Neutrophil (primary cell): ENCODE measurements around the gene SH2D6.

Source experiments
- H3K27ac ChIP-seq: fragments of 200-600 bp; sonication (generic); 2 replicates; pipeline ENCODE4 v1.5.1; 2016; ENCODE audit warnings: mild to moderate bottlenecking, moderate library complexity
- H3K27me3 ChIP-seq: fragments of 200-600 bp; sonication (generic); 2 replicates; pipeline ENCODE4 v1.6.0; 2016; ENCODE audit warnings: mild to moderate bottlenecking
- H3K36me3 ChIP-seq: fragments of 200-600 bp; sonication (generic); 2 replicates; pipeline ENCODE4 v1.5.1; 2017
- H3K4me1 ChIP-seq, 2 experiments: fragments of 200-600 bp in 1 of 2; sonication (generic) in 1 of 2; 1 replicate in 1 of 2; 2 replicates in 1 of 2; pipeline versions ENCODE4 v1.5.1 to v1.6.1; 2013 to 2016; ENCODE audit warnings: low read depth in 1 of 2, low read length in 1 of 2, mild to moderate bottlenecking in 1 of 2, moderate library complexity in 1 of 2; ENCODE audit not compliant: control insufficient read depth in 1 of 2, insufficient read depth in 1 of 2
- H3K4me3 ChIP-seq, 2 experiments: fragments of 200-600 bp in 1 of 2; sonication (generic) in 1 of 2; 1 replicate in 1 of 2; 2 replicates in 1 of 2; pipeline ENCODE4 v1.5.1; 2013 to 2016; ENCODE audit warnings: low read depth in 1 of 2, low read length in 1 of 2, mild to moderate bottlenecking in 1 of 2, moderate library complexity in 1 of 2
- H3K9me3 ChIP-seq: fragments of 200-600 bp; sonication (generic); 2 replicates; pipeline ENCODE4 v1.5.1; 2016
- TF ChIP-seq, protein P1 (sequence below): fragments of 200-600 bp; sonication (generic); IDR thresholded peaks from 2 replicates; pipeline ENCODE4 v1.5.1; 2016; ENCODE audit warnings: antibody characterized with exemption

SH2D6 gene

DNA sequence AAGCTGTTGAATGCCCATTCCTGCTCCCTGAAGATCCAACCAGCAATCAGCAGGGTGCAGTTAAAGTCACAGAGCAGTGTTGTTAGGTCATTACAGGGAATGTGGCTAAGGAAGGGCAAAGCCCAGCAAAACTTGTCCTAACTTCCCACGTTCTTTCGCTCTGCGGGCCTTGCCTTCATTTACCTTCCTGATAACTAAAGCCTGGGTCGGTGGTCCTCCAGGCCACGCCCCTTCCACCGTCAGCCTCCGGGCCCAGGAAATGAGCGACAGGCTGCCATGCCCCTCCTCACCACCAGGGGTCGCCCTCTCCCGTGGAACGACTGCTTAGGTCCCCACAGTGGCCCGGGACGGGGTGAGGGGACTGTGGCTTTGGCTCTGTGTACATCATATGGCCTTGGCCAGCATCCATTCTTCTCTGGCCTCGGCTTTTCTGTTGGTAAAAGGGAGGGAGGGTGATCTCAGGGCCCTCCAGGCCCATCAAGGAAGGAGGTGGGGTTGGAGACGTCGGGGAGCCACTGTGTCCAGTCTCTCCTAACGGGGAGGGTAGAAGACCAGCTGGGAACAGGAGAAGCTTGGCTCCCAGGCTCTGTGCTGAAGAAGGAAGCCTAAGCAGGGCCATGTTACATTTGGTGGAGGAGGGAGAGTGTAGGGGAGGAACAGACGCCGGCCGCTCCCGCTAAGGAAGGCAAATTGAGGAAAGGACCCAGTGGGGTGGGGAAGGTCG lies 2.2 kb downstream of the SH2D6 start:
- peak overlapping the region; percentile 82 for H3K27ac ChIP-seq
- no peaks in the 10 kb centered on the region for H3K36me3 ChIP-seq
- TF ChIP-seq, protein P1, sequence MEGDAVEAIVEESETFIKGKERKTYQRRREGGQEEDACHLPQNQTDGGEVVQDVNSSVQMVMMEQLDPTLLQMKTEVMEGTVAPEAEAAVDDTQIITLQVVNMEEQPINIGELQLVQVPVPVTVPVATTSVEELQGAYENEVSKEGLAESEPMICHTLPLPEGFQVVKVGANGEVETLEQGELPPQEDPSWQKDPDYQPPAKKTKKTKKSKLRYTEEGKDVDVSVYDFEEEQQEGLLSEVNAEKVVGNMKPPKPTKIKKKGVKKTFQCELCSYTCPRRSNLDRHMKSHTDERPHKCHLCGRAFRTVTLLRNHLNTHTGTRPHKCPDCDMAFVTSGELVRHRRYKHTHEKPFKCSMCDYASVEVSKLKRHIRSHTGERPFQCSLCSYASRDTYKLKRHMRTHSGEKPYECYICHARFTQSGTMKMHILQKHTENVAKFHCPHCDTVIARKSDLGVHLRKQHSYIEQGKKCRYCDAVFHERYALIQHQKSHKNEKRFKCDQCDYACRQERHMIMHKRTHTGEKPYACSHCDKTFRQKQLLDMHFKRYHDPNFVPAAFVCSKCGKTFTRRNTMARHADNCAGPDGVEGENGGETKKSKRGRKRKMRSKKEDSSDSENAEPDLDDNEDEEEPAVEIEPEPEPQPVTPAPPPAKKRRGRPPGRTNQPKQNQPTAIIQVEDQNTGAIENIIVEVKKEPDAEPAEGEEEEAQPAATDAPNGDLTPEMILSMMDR: peak; percentile 99
- no peaks in the 10 kb centered on the region for H3K27me3 ChIP-seq
- H3K4me3 ChIP-seq: peak overlapping the region; percentile 42 to 60
- no peaks in the 10 kb centered on the region for H3K9me3 ChIP-seq
- H3K4me1 ChIP-seq: peaks cover 41 to 45% of the 10 kb centered on the region in 2 experiments

GRCh38 chr2:85421260-85422071 lies 3.0 kb downstream of the SH2D6 start:
- Histone ChIP-seq H3K27me3 (no peaks in the 10 kb centered on the region), H3K27ac (peak overlapping the region; percentile 82), H3K4me1 (peaks cover 35 to 39% of the 10 kb centered on the region in 2 experiments), H3K9me3 (no peaks in the 10 kb centered on the region), H3K36me3 (no peaks in the 10 kb centered on the region), H3K4me3 (peak overlapping the region; percentile 42 to 60)
- TF ChIP-seq, protein P1: no peak

- H3K36me3 ChIP-seq: no peaks in the 10 kb centered on the region
- no peaks in the 10 kb centered on the region for H3K27me3 ChIP-seq
- peaks cover 33 to 35% of the 10 kb centered on the region in 2 experiments for H3K4me1 ChIP-seq
- no peaks in the 10 kb centered on the region for H3K9me3 ChIP-seq
- TF ChIP-seq, protein P1: no peak
- no peak overlapping the region for H3K4me3 ChIP-seq
- no peak overlapping the region for H3K27ac ChIP-seq
Observed at GRCh38 chr2:85422072-85422457, 3.6 kb downstream of the SH2D6 start.

- Histone ChIP-seq H3K27ac (no peak overlapping the region), H3K4me1 (peaks cover 32 to 34% of the 10 kb centered on the region in 2 experiments), H3K36me3 (no peaks in the 10 kb centered on the region), H3K4me3 (no peak overlapping the region), H3K9me3 (no peaks in the 10 kb centered on the region), H3K27me3 (no peaks in the 10 kb centered on the region)
- TF ChIP-seq, protein P1: no peak
Observed at GRCh38 chr2:85423525-85423924, 5.0 kb downstream of the SH2D6 start.

DNA sequence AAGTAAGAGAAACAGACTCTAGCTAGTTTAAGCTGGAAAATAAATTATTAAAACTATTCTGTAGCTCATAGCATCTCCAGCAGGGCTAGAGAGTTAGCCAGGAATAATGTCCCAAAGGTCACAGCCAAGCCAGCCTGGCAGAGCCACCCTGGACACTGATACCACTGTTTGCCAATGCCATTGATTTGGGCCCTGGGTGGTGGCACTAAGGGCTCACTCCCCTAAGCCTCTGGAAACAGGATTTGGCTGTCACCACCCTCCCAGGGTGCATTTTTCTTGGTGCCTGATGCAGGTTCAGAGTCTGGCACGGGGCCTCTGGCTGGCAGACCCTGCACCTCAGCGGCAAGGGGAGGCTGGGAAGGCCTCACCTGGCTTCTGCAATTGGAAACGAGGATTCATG lies 7.1 kb downstream of the SH2D6 start:
- TF ChIP-seq, protein P1: no peak
- Histone ChIP-seq H3K27me3 (no peaks in the 10 kb centered on the region), H3K9me3 (no peaks in the 10 kb centered on the region), H3K4me3 (no peak overlapping the region), H3K4me1 (peaks cover 18 to 19% of the 10 kb centered on the region in 2 experiments), H3K27ac (no peak overlapping the region), H3K36me3 (no peaks in the 10 kb centered on the region)
